Right forelimb (tissue), 1 donor: Measurements from ENCODE around the gene SPECC1.
"Not testable (repeated sequence)": the region's sequence is repeated elsewhere in the genome, so short reads cannot be mapped to it uniquely, and the experiment has no call there.

Experiments
- DNase-seq: peaks from one replicate; pipeline ENCODE4 v3.0.0-alpha.2; 2018

The SPECC1 gene

DNA sequence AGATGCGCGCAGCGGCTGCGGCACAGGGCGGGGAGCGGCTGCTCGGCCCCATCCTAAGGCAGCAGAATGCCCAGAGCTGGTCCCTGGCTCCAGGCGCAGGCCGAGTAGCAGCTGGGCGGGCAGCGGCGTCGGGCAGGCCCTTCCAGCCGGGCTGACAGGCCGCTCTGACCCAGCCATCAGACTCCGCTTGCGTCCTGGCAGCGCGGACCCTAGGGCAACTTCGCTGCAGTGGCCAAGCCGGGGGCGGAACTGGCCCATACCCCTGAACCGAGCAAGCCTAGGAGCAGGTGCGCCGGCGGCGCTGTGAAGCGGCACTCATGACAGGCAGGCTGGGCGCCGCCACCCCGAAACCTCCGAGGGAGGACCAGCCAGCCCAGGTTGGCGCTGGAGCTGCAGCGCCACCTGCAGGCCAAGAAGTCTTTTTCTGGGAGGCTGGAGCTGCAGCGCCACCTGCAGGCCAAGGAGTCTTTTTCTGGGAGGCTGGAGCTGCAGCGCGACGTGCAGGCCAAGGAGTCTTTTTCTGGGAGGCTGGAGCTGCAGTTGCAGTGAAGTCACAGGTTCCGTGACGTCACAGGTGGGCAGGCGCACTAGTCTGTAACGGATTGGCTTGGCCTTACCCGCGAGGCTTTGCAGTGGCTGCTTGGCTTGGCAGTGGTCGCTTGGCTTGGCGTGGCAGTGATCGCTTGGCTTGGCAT, 311.5 kb downstream of the SPECC1 start:
- peak; percentile 79 for DNase-seq

- DNase-seq, result not testable (repeated sequence)
Measured at GRCh38 chr17:20321357-20321756, 312.2 kb downstream of the SPECC1 start.

DNA sequence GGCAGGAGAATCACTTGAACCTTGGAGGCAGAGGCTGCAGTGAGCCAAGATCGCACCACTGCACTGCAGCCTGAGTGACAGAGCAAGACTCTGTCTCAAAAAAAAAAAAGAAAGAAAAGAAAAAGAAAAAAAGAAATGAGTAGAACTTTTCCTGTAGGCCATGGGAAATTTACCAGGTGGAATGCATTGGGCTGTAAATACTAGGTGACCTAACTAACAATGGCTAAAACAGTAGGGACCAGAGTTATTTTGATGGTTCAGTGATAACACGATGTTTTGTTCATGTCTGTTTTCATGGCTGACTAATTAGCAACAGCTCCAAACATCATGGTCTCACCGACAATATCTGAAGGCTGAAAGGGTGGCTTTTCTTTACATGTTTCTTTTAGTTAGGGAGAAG, 318.6 kb downstream of the SPECC1 start:
- DNase-seq, result not testable (repeated sequence)

GRCh38 chr17:20351405-20351804, 342.2 kb downstream of the SPECC1 start:
- not testable (repeated sequence) for DNase-seq

- DNase-seq, result not testable (repeated sequence)
Measured at GRCh38 chr17:20352567-20352966, 343.4 kb downstream of the SPECC1 start.

- not testable (repeated sequence) for DNase-seq
Measured at GRCh38 chr17:20363846-20364245, 354.7 kb downstream of the SPECC1 start.
